GM10248 (cell line): ENCODE results near the gene SNX32.
A peak's percentile ranks its signal among the peaks of the same experiment; 100 is the strongest.
"Not testable (repeated sequence)": the region's sequence is repeated elsewhere in the genome, so short reads cannot be mapped to it uniquely, and the experiment has no call there.

Experiments used
- CTCF ChIA-PET: fragments of 300-600 bp; sonication (Branson Sonifier 250); formaldehyde crosslinking; extraction: SDS; loops from one replicate; lab custom pipeline; 2021; ENCODE audit warnings: antibody characterized with exemption; lab: Yijun Ruan, JAX
- POLR2A ChIA-PET: fragments of 350-650 bp; sonication (Branson Sonifier 250); formaldehyde crosslinking; extraction: SDS; loops from one replicate; lab custom pipeline; 2020; ENCODE audit warnings: antibody characterized with exemption; lab: Yijun Ruan, JAX
- DNase-seq: peaks from one replicate; pipeline ENCODE4 v3.0.0; 2012; ENCODE audit errors: extremely low spot score
- TF ChIP-seq, protein P1 (sequence below): IDR thresholded peaks from 2 replicates; pipeline ENCODE4 v1.5.1; 2012; ENCODE audit warnings: mild to moderate bottlenecking, low read depth; ENCODE audit errors: extremely low read depth, missing control alignments, control extremely low read depth

SNX32 gene

DNA sequence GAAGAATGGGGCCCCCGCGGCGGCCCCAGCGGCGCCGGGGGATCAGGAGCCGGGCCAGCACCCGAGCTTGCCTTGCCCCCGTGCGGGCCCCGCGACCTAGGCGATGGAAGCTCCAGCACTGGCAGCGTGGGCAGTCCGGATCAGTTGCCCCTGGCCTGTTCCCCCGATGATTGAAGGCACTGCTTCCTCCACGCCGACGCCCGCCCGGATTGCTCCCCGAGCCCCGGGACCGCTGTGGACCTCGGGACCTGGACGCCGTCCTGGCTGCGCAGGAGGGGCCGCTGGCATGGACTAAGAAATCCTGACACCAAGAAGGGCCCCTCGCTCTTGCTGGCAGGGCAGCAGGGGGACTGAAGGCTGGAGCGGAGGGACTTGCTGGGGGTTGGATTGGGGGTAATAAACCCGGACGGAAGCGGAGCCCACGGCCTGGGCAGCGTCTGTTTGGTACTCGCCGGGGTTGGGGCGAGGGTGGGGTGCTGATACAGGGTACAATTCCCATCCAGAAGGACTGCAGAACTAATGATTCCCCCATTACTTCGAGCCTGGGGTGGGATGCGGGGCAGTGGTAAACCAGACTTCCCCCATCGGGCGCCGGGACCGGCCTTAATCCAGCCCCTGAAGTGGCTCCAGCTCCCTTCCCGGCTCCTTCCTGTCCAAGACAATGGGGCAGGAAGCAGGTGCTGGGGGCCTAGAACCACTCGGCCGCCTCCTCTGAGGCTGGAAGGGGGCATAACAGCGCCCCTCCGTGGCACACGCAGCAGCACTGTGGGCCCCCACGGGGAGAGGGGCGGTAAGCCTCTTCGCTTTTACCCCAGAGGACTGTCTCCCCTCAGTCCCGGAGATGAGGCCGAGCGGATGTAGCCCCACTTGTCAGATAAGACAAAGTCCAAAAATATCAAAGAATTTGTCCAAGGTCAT lies 57.7 kb downstream of the SNX32 start:
- TF ChIP-seq, protein P1, sequence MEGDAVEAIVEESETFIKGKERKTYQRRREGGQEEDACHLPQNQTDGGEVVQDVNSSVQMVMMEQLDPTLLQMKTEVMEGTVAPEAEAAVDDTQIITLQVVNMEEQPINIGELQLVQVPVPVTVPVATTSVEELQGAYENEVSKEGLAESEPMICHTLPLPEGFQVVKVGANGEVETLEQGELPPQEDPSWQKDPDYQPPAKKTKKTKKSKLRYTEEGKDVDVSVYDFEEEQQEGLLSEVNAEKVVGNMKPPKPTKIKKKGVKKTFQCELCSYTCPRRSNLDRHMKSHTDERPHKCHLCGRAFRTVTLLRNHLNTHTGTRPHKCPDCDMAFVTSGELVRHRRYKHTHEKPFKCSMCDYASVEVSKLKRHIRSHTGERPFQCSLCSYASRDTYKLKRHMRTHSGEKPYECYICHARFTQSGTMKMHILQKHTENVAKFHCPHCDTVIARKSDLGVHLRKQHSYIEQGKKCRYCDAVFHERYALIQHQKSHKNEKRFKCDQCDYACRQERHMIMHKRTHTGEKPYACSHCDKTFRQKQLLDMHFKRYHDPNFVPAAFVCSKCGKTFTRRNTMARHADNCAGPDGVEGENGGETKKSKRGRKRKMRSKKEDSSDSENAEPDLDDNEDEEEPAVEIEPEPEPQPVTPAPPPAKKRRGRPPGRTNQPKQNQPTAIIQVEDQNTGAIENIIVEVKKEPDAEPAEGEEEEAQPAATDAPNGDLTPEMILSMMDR = peak; percentile 73
- ChIA-PET CTCF (interaction anchor here (0.8 to 19.3 kb wide), 22 partner anchors 9 to 302 kb away, joined by 3 to 535 read pairs (median 6); partner anchors contain the start of genes AP5B1, C11orf68, CFL1 and CTSW), POLR2A (interaction anchor here (0.9 to 2.2 kb wide), 7 partner anchors 9 to 276 kb away, joined by 3 to 25 read pairs (median 4); partner anchors contain the start of genes CFL1, FOSL1, MUS81 and PCNX3)
- no peak for DNase-seq

DNA sequence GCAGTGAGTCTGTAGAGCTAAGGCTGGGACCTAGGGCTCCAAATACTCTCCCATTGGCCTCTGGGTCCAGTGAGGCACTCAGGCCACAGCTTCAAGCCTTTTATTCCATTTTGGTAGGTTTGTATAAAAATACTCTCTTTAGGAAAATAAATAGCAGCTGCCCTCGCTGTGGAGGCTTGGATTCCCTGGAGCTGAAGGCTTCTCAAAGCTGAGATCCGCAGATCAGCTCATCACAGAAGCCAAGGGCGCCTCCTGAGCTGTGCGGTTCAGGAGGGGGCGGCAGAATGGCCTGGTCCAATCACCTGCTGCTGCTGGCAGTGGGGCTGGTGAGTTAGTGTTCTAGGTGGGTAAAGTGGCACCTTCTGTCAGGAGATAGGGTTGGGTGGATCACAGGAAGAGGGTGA lies 58.4 kb downstream of the SNX32 start:
- ChIA-PET POLR2A (interaction anchor here (1.4 to 2.2 kb wide), 2 partner anchors 9 to 23 kb away, joined by 4 to 10 read pairs; partner anchors contain the start of gene FOSL1), CTCF (interaction anchor here (0.7 to 19.3 kb wide), 10 partner anchors 10 to 112 kb away, joined by 3 to 535 read pairs (median 4); partner anchors contain the start of genes AP5B1, C11orf68, CFL1 and CTSW)
- DNase-seq = not testable (repeated sequence)

GRCh38 chr11:65892661-65893317 lies 59.0 kb downstream of the SNX32 start:
- ChIA-PET POLR2A (interaction anchor here (0.8 to 1.4 kb wide), 3 partner anchors 8 to 33 kb away, joined by 3 to 7 read pairs (median 4); no protein-coding TSS in a partner anchor), CTCF (interaction anchor here (0.7 to 19.3 kb wide), 9 partner anchors 10 to 112 kb away, joined by 3 to 535 read pairs (median 4); partner anchors contain the start of genes AP5B1, C11orf68, CFL1 and CTSW)
- DNase-seq = no peak
- TF ChIP-seq, protein P1 = no peak

DNA sequence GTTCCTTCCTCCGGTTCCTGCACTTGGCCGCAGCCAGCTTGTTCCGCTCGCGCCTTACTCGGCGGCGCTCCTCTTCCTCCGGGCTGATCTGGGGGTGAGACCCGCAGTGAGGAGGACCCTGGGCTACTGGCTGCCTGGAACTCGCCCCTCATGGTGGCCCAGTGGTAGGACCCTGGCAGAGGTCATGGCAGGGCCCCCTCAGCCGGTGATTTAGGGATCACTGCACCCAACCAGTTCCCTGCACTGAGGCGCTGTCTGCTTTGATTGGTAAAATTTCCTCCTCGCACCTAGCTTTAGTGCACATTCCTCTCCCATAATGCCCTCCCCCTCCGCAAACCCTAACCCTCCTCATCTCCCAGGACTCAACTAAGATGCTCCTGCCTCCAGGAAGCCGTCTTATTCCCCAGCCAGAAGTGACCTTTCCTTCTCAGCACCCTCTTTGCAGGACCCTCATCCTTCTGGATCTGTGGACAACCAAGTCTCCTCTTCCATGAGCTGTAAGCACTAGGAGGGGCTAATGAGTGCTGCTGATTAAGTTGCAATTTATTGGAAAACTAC lies 60.4 kb downstream of the SNX32 start:
- CTCF ChIA-PET = interaction anchor here (1.1 to 19.3 kb wide), 5 partner anchors 9 to 94 kb away, joined by 3 to 535 read pairs (median 80); partner anchors contain the start of genes CFL1, CTSW, EFEMP2 and FIBP
- TF ChIP-seq, protein P1 = no peak
- no peak for DNase-seq
- POLR2A ChIA-PET = no interaction called here

DNA sequence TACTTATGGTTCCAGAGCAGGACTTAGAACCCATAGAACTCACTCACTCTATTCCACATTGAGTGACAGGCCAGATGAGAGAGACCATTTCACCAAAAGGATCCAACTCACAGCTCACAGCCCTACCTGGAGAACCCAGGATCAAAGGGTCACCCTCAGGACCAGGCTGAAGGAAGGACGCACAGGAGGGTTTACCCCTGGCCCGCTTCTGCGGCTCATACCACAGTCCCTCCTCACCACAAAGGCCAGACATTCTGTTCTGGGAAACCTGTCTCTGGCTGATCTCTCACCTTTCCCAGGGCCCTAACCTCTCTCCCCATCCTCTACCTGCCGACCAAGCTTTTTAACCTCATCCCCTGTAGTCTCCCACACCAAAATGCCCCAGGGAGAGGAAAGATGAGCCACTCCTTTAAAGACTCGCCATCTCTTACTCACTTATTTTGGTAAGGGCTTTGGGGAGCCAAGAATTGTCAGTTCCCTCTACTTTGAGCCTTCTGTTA lies 61.8 kb downstream of the SNX32 start:
- ChIA-PET POLR2A (interaction anchor here (0.6 to 0.7 kb wide), 2 partner anchors 715 to 922 kb away, joined by 6 to 9 read pairs; no protein-coding TSS in a partner anchor), CTCF (interaction anchor here (1.0 to 14.6 kb wide), 6 partner anchors 11 to 93 kb away, joined by 3 to 199 read pairs (median 3); partner anchors contain the start of genes CTSW, FIBP and MUS81)
- no peak for DNase-seq
- TF ChIP-seq, protein P1 = no peak
